ENCODE measurements around the gene PAX7. TPM values are rescaled to one million over a fixed set of nuclear protein-coding genes. Genes with fewer than 3 reads are reported as not detected.

The PAX7 gene
- total RNA-seq, 4 donors from 2014 or later = not detected

- Histone ChIP-seq H3K4me1 (no peaks in the 10 kb centered on the region), H3K27me3 (no peaks in the 10 kb centered on the region), H3K27ac (no peak overlapping the region), H3K4me3 (no peak overlapping the region), H3K36me3 (peaks cover 0 to 4% (median 0%) of the 10 kb centered on the region in 3 donors), H3K9me3 (peaks cover 0 to 17% (median 0%) of the 10 kb centered on the region in 4 donors)
- WGBS, 2 donors = 29 to 44% methylated on average over 10 of the region's 10 CpGs
- TF ChIP-seq EP300 (IDR thresholded peaks at IDR 0.05) = no peak
- no peak for TF ChIP-seq POLR2A (IDR thresholded peaks at IDR 0.05)
- no peak for TF ChIP-seq CTCF (IDR thresholded peaks at IDR 0.05)
- DNase-seq (ENCODE audit: low spot score in 2 of 2) = no peak
These were observed 163.4 kb downstream of the PAX7 start for GRCh38 chr1:18794051-18794450.

GRCh38 chr1:18794561-18794960 lies 163.9 kb downstream of the PAX7 start:
- TF ChIP-seq EP300 (IDR thresholded peaks at IDR 0.05) (no peak), CTCF (IDR thresholded peaks at IDR 0.05) (no peak), POLR2A (IDR thresholded peaks at IDR 0.05) (no peak)
- peaks cover 0 to 17% (median 0%) of the 10 kb centered on the region in 4 donors for H3K9me3 ChIP-seq
- H3K27ac ChIP-seq = no peak overlapping the region
- DNase-seq (ENCODE audit: low spot score in 2 of 2) = no peak
- WGBS, 2 donors = 37 to 41% methylated on average over 5 of the region's 5 CpGs
- H3K4me1 ChIP-seq = no peaks in the 10 kb centered on the region
- H3K27me3 ChIP-seq = no peaks in the 10 kb centered on the region
- H3K36me3 ChIP-seq = peaks cover 0 to 4% (median 0%) of the 10 kb centered on the region in 3 donors
- H3K4me3 ChIP-seq = no peak overlapping the region

GRCh38 chr1:18795002-18795689 lies 164.5 kb downstream of the PAX7 start:
- 71 to 77% methylated on average over 14 of the region's 14 CpGs for WGBS, 2 donors
- Histone ChIP-seq H3K4me3 (no peak overlapping the region), H3K27me3 (no peaks in the 10 kb centered on the region), H3K9me3 (peaks cover 0 to 17% (median 0%) of the 10 kb centered on the region in 4 donors), H3K4me1 (no peaks in the 10 kb centered on the region), H3K27ac (no peak overlapping the region), H3K36me3 (peaks cover 0 to 4% (median 0%) of the 10 kb centered on the region in 3 donors)
- no peak for TF ChIP-seq EP300 (IDR thresholded peaks at IDR 0.05)
- TF ChIP-seq POLR2A (IDR thresholded peaks at IDR 0.05) = no peak
- TF ChIP-seq CTCF (IDR thresholded peaks at IDR 0.05) = no peak
- no peak for DNase-seq (ENCODE audit: low spot score in 2 of 2)

GRCh38 chr1:18796950-18797349 lies 166.3 kb downstream of the PAX7 start:
- Histone ChIP-seq H3K36me3 (peaks cover 0 to 4% (median 0%) of the 10 kb centered on the region in 3 donors), H3K4me1 (no peaks in the 10 kb centered on the region), H3K4me3 (no peak overlapping the region), H3K27me3 (no peaks in the 10 kb centered on the region), H3K9me3 (peaks cover 0 to 16% (median 0%) of the 10 kb centered on the region in 4 donors), H3K27ac (no peak overlapping the region)
- TF ChIP-seq EP300 (IDR thresholded peaks at IDR 0.05) = no peak
- no peak for TF ChIP-seq POLR2A (IDR thresholded peaks at IDR 0.05)
- TF ChIP-seq CTCF (IDR thresholded peaks at IDR 0.05) = no peak
- no peak for DNase-seq (ENCODE audit: low spot score in 2 of 2)
- 66 to 71% methylated on average over 3 of the region's 3 CpGs for WGBS, 2 donors

Small RNAs within 50 kb of the gene (small RNA-seq; reads per million reads assigned to genes)
- not detected for gene AL031737.1

Other genes starting within 250 kb of the PAX7 start
- gene KLHDC7A, start 149.9 kb upstream of the PAX7 start, total RNA-seq = under 1 TPM in 2 of 4 donors, not detected in 2; 0.20 to 0.21 TPM
- not detected for gene TAS1R2, start 228.8 kb downstream of the PAX7 start, total RNA-seq